ENCODE results near the gene PATE1.

The PATE1 gene

DNA sequence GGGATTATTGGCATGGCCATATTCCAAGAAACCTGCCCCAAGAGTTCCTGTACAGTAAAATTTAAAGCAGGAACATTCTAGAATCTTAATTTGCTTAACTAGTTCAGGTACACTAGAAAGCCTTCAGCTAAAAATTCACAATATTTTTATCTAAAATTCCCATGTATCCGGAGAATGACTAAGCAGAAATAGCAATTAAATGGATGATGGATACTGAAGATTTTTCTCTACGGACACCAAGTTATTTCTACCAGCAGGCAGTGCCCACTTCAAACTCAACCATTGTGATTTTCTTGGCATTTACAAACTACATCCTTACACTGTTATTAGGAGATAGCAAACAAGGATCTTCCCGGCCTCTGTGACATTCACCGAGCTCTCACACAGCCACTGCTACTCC is 44.7 kb downstream of the PATE1 start:
- DNase-seq = no peak

DNA sequence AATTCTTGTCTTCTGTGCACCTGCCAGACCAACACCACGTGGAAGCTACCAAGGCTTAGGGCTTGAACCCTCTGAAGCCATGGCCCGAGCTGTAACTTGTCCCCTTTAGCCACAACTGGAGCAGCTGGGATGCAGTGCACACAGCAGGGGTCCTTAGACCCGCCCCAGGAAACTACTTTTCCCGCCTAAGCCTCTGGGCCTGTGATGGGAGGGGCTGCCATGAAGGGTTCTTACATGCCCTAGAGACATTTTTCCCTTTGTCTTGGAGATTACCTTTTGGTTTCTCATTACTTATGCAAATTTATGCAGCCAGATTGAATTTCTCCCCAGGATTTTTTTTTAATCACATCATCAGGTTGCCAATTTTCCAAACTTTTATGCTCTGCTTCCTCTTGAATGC is 51.6 kb downstream of the PATE1 start:
- no peak for DNase-seq
